Upper lobe of right lung (tissue), 1 donor: ENCODE data around the gene PIPOX. TPM values are rescaled to one million over a fixed set of nuclear protein-coding genes. Genes with fewer than 3 reads are reported as not detected.

Experiments used
- ATAC-seq: fragments of 200-7000 bp; cut with Tn5 transposase; one replicate; pipeline ENCODE4 v1.9.1; 2020; ENCODE audit warnings: mild to moderate bottlenecking, moderate library complexity
- DNase-seq: peaks from one replicate; pipeline ENCODE4 v3.0.0-alpha.2; 2020
- H3K27ac ChIP-seq: fragments of 200-600 bp; one replicate; pipeline ENCODE4 v1.8.0; 2022
- H3K27me3 ChIP-seq: fragments of 200-600 bp; one replicate; pipeline ENCODE4 v1.8.0; 2022; ENCODE audit warnings: mild to moderate bottlenecking
- H3K36me3 ChIP-seq: fragments of 200-600 bp; one replicate; pipeline ENCODE4 v1.8.0; 2022
- H3K4me1 ChIP-seq: fragments of 200-600 bp; one replicate; pipeline ENCODE4 v1.8.0; 2022
- H3K4me3 ChIP-seq: fragments of 200-600 bp; one replicate; pipeline ENCODE4 v1.8.0; 2022; ENCODE audit warnings: mild to moderate bottlenecking
- H3K9me3 ChIP-seq: fragments of 200-600 bp; one replicate; pipeline ENCODE4 v1.8.0; 2022
- CTCF ChIP-seq: fragments of 200-600 bp; IDR thresholded peaks from one replicate; pipeline ENCODE4 v1.8.0; 2022; ENCODE audit warnings: antibody characterized with exemption
- intact Hi-C: fragments of 100-400 bp; cut with DNase I; formaldehyde crosslinking; loops from one replicate; pipeline ENCODE4 v1.11.0; 2022
- total RNA-seq: library from RNA; stranded (reverse); fragmentation: NEBNext Ultra II Directional; extraction: Animal tissue kit (Norgen Biotek cat#: 25700); gene quantifications from one replicate; pipeline ENCODE4 v1.2.1, GENCODE V29; 2021
- donor health status: DM: no; HTN: yes; CAD: no; lungs with severe emphysema.

The PIPOX gene
- total RNA-seq, 1 donor from 2014 or later: 0.87 TPM

- intact Hi-C loops: no loop called here
These were observed 28.2 kb upstream of the PIPOX start for GRCh38 chr17:29014716-29015115.

GRCh38 chr17:29016345-29017210 lies 26.4 kb upstream of the PIPOX start:
- Histone ChIP-seq H3K9me3 (no peaks in the 10 kb centered on the region), H3K27me3 (peaks cover 45% of the 10 kb centered on the region), H3K4me3 (no peak overlapping the region), H3K4me1 (peaks cover 5% of the 10 kb centered on the region), H3K36me3 (no peaks in the 10 kb centered on the region), H3K27ac (no peak overlapping the region)
- TF ChIP-seq CTCF: no peak
- ATAC-seq (no peak), DNase-seq (no peak)
- intact Hi-C loops: no loop called here

More at GRCh38 chr17:29014716-29015115, 28.2 kb upstream of the PIPOX start:
- no peak for TF ChIP-seq CTCF
- H3K27me3 ChIP-seq: peaks cover 32% of the 10 kb centered on the region
- H3K4me3 ChIP-seq: no peak overlapping the region
- H3K27ac ChIP-seq: no peak overlapping the region
- DNase-seq: no peak
- no peak for ATAC-seq
- peaks cover under 1% of the 10 kb centered on the region for H3K4me1 ChIP-seq
- H3K9me3 ChIP-seq: no peaks in the 10 kb centered on the region
- H3K36me3 ChIP-seq: no peaks in the 10 kb centered on the region

GRCh38 chr17:29018788-29019474 lies 24.0 kb upstream of the PIPOX start:
- Histone ChIP-seq H3K4me3 (no peak overlapping the region), H3K36me3 (no peaks in the 10 kb centered on the region), H3K4me1 (peaks cover 5% of the 10 kb centered on the region), H3K9me3 (no peaks in the 10 kb centered on the region), H3K27me3 (peaks cover 49% of the 10 kb centered on the region), H3K27ac (no peak overlapping the region)
- ATAC-seq: no peak
- no peak for TF ChIP-seq CTCF
- DNase-seq: no peak
- intact Hi-C loops: no loop called here

GRCh38 chr17:29019475-29020181 lies 23.3 kb upstream of the PIPOX start:
- ATAC-seq: peak; percentile 57
- no peak overlapping the region for H3K4me3 ChIP-seq
- DNase-seq: no peak
- intact Hi-C loops: no loop called here
- TF ChIP-seq CTCF: no peak
- H3K27ac ChIP-seq: no peak overlapping the region
- H3K9me3 ChIP-seq: no peaks in the 10 kb centered on the region
- H3K36me3 ChIP-seq: no peaks in the 10 kb centered on the region
- H3K4me1 ChIP-seq: peaks cover 5% of the 10 kb centered on the region
- peaks cover 56% of the 10 kb centered on the region for H3K27me3 ChIP-seq

GRCh38 chr17:29020576-29020975 lies 22.4 kb upstream of the PIPOX start:
- no peak for ATAC-seq
- H3K27ac ChIP-seq: no peak overlapping the region
- intact Hi-C loops: no loop called here

More at GRCh38 chr17:29020576-29020975, 22.4 kb upstream of the PIPOX start:
- Histone ChIP-seq H3K4me3 (no peak overlapping the region), H3K4me1 (peaks cover 5% of the 10 kb centered on the region), H3K27me3 (peaks cover 58% of the 10 kb centered on the region), H3K36me3 (no peaks in the 10 kb centered on the region), H3K9me3 (no peaks in the 10 kb centered on the region)
- no peak for TF ChIP-seq CTCF
- DNase-seq: no peak
